DND-41 (cell line): Measurements from ENCODE around the gene SUPT3H.

Experiments
- CTCF ChIP-seq: IDR thresholded peaks from 2 replicates; pipeline ENCODE4 v1.5.1; 2012; ENCODE audit warnings: borderline replicate concordance, low read length, moderate library complexity, mild to moderate bottlenecking; ENCODE audit not compliant: poor library complexity, severe bottlenecking; ENCODE audit errors: extremely low read depth
- EZH2 ChIP-seq: IDR thresholded peaks from 3 replicates; pipeline ENCODE4 v1.6.1; 2012; ENCODE audit warnings: borderline replicate concordance, low read depth, mild to moderate bottlenecking, moderate library complexity, low read length, inconsistent platforms; ENCODE audit not compliant: severe bottlenecking

- TF ChIP-seq CTCF: no peak
- TF ChIP-seq EZH2: no peak
These were observed 394.0 kb downstream of the SUPT3H start for GRCh38 chr6:44983467-44984365.
